Right hindlimb (tissue), 1 donor: ENCODE measurements around the gene RAD51B.
"Not testable (repeated sequence)": the region's sequence is repeated elsewhere in the genome, so short reads cannot be mapped to it uniquely, and the experiment has no call there.

ENCODE experiments used
- DNase-seq: peaks from one replicate; pipeline ENCODE4 v3.0.0-alpha.2; 2018

The RAD51B gene

GRCh38 chr14:67951529-67952135 lies 132.1 kb downstream of the RAD51B start:
- no peak for DNase-seq

DNA sequence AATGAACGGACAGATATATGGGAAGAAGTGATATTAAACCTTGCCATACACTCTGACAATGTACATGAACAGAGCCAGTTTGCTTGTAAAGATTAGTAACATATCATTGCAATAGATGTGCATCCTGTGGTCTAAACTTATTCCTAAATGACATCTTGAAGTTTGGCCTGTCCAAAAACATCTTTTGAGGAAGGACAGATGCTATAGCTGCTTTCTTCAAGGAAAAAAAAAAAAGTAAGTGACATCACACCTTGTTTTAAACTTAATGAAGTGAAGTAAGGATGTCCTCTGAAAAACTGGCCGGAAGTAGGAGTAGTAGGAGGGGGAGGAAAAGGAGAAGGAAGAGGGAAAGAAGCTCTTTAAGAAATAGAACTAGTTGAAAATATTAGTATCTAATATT lies 132.8 kb downstream of the RAD51B start:
- no peak for DNase-seq

GRCh38 chr14:67952786-67953185 lies 133.2 kb downstream of the RAD51B start:
- no peak for DNase-seq

GRCh38 chr14:67955261-67955660 lies 135.7 kb downstream of the RAD51B start:
- DNase-seq, result no peak

- DNase-seq, result no peak
Observed at GRCh38 chr14:67957946-67958345, 138.4 kb downstream of the RAD51B start.

DNA sequence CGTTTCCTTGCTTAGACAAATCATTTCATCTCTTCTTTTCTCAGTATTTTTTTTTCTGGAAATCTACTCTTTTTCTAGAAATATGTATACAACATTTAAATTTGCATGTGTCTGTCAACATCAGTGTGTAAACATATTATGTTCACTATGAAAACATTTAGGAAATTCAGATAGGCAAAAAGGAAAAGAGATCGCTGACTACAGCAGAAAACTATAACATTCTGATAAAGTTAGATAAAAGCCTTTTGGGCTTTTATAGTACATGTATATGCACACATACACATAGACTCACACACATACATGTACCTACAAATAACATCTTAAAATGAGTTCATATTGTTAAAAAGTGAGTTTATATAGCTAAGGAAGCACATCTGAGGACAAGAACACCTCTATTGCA lies 142.1 kb downstream of the RAD51B start:
- no peak for DNase-seq

DNA sequence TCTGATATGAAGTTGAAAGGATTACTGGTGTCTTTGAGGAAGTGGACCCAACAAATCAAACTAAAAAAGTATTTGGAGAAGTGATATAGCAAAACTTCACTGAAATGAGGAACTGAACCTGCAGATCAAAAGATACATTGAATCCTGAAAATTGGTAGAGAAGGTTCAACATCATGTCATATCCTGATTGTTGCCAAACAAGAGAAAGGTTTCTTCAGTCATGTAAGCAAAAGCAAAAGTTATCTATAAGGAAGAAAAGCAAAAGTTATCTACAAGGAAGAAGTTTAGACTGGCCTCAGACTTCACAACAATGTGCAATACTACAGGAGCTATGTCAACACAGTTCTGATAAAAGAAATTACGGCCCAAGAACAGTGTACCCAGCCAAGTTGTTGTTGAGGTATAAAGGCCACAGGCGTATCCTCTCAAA lies 142.7 kb downstream of the RAD51B start:
- no peak for DNase-seq

DNA sequence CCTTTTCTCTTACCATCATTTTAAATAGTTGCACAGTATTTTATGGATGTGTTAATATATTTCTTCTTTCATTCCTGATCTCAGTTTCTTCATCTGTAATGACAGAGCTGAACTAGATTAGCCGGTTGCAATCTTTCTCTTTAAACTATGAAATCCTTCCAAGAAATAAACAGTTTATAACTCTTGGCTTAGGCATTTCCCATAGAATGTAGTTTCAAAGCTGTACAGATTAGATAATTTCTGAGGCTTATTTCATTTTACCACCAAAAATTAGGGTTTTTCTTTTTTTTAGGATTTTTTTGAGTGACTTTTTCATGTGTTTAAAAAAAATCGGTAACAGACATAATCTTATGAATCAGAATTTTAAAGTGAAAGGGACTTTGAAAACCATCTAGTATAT lies 144.0 kb downstream of the RAD51B start:
- DNase-seq, result no peak

DNA sequence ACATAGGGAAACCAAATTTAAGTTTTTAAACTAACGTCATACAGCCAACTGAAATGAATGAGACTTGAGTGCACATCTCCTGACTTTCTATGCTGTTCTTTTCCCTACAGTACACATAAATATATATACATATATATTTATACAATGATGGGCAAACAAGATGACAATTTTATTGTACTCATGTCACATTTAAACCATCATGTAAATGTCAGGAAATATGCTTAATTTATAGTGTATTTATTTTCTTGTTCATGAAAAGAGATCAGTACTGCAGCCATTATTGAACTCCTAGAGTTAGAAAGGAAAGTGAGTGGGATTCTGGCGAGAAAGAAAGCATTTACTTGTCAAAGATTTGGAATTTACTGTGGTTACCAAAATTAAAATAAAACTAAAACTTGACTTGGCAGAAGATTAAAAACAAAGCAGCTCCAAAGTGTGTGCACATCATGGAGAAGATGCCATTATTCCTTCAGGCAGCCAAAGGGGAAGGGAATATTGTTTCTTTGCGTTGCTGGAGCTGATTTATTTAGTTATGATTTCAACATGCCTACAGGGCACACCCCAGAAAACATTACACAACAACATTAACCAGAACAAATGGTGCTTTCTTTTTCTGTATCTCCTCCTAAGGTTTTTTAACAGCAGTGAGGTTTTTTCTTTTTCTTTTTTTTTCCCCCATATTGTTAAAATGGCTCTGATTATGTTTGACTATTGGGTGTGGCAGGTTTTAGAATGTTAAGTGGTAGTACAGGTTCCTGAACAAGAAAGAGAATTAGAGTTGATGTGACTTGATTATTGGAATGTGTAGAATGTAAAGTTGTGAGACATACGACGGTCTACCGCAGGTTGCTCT lies 144.6 kb downstream of the RAD51B start:
- no peak for DNase-seq

DNA sequence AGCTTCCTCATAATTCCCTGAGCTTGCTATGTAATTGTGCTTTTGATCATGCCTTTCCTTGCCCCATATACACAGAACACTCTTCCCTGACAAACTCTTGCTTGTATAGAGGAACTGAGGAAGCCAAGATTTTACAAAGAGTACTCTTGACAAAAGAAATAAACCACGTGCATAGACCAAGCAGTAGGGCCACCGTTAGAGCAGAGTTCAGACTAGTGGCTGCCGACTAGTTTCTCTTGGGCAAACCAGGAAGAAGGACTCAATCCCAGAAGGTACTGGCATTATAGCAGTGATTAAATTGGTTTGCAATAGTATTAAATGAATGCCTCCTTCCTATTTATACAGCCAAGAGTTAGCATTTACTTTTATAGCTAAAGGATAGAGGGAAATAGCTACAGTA lies 146.1 kb downstream of the RAD51B start:
- DNase-seq, result no peak

GRCh38 chr14:67967206-67967605 lies 147.6 kb downstream of the RAD51B start:
- no peak for DNase-seq

- DNase-seq, result not testable (repeated sequence)
Observed at GRCh38 chr14:67967970-67968369, 148.4 kb downstream of the RAD51B start.

- DNase-seq, result no peak
Observed at GRCh38 chr14:67970923-67971322, 151.3 kb downstream of the RAD51B start.

- no peak for DNase-seq
Observed at GRCh38 chr14:67971627-67972625, 152.3 kb downstream of the RAD51B start.

GRCh38 chr14:67973436-67973835 lies 153.9 kb downstream of the RAD51B start:
- DNase-seq, result no peak

- no peak for DNase-seq
Observed at GRCh38 chr14:67975470-67975869, 155.9 kb downstream of the RAD51B start.

DNA sequence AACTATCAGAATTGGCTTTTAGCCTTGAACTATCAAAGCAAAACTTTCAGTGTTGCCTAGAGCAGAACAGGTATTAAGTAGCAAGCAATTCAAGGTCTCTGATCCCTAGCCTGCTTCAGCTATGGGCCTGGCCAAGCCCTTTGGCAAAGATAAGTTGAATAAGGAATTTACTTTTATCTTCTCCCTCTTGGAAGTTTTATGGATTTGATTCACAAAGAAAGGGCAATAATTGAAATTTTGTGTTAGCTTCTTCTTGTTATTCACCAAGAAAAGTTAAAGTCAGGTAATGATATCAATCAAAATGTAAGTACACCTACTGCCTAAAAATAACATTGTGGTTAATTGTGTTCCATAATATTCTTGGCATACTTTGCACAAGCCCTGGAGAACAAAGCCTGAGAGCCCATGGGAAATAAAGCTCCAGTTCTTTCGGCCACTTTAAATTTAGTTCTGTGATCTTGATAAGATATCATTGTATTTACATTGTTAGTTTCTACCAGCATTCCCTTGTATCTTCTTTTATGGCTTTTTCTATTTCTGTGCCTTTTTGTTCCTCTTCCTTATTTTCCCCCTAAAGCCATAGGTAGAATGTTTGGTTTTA lies 158.0 kb downstream of the RAD51B start:
- DNase-seq, result no peak

DNA sequence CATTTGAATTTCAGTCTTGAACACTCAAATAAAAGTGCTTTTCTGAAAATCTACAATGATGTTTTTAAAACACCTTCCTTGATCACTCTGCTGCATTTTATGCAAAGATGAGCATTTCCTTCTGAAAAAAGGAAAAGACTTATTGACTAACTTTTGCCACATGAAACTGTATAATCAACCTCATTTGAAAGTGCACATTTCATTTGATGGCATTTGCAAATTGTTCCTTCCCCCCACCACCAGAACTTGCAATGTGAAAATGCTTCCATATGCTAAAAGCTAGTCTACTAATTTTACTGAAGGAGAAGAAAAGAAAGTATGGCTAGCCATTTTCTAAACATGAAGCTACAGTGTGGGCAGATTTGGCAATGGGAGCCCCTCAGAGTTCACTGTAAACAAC lies 159.2 kb downstream of the RAD51B start:
- no peak for DNase-seq

DNA sequence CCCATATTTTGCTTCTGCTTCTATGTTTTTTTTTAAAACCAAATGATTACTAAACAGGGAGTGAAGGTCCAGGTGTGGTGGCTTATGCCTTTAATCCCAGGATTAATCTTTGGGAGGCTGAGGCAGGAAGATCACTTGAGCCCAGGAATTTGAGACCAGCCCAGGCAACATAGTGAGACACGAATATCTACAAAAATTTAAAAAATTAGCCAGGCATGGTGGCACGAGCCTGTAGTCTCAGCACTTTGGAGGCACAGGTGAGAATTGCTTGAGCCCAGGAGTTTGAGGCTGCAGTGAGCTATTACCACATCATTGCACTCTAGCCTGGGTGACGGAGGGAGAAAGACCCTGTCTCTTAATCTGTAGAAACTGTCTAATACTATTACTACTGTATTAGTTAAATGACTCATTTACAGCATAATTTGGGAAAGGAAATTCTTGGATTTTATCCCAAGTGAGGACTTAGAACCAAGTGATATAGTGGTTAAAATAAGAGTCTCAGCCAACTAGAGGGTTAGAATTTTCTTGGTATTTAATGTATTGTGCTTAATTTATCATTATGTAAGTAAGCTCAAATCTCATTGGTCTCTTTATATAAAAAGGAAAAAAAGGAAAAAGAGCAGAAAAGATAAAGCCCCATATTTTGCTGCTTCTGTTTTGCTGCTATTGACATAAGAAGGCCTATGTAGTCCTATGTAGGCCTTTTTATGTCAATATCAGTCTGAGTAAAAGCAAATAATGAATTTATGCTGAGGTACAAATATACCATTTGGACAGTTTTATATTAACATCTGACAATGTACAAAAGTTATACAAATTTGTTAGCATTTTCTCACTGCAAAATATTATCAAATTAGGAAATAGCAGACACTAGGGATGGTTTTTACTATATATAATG lies 163.4 kb downstream of the RAD51B start:
- DNase-seq, result no peak

- no peak for DNase-seq
Observed at GRCh38 chr14:67984274-67984673, 164.7 kb downstream of the RAD51B start.

DNA sequence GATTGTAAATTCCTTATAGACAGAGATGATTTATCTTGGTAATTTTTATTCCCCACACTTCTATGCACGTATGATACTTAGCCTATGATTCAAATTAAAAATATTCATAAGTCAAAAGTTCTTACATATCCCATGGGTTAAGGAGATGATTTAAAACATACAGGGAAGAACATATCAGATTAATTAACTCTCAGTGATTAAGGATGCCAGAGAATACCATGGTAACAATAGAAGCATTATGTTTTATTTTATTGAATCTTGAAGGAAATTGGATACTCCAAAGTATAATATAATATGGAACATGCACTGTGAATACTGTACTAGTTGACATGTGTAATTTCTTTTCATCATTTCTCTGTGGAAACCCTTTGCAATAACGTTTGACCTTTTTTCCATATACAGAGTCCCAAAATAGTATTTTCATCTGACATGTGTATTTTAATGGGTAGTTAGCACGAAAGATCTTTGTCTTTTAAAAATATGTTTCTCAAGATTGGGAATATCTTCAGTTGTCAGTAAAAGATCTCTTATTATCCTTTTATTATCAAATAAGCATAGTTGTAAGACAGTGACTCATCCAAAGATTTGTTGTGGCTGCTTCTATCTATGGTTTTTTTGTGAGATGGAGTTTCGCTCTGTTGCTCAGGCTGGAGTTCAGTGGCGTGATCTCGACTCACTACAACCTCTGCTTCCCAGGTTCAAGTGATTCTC lies 166.7 kb downstream of the RAD51B start:
- DNase-seq, result no peak
